Suprapubic skin (tissue), 4 donors: ENCODE results near the gene ANKRD29. TPM values are rescaled to one million over a fixed set of nuclear protein-coding genes. Genes with fewer than 3 reads are reported as not detected.

Experiments used
- DNase-seq, 2 donors: peaks; one replicate each; pipeline ENCODE4 v3.0.0-alpha.2; 2019; ENCODE audit warnings: low spot score in 2 of 2
- H3K27ac ChIP-seq: fragments of 200-600 bp; sonication (generic); one replicate; pipeline ENCODE4 v1.5.1; 2019
- H3K27me3 ChIP-seq: fragments of 200-600 bp; sonication (generic); one replicate; pipeline ENCODE4 v1.5.1; 2019
- H3K36me3 ChIP-seq: fragments of 200-600 bp; sonication (generic); one replicate; pipeline ENCODE4 v1.5.1; 2019
- H3K4me1 ChIP-seq: fragments of 200-600 bp; sonication (generic); one replicate; pipeline ENCODE4 v1.5.1; 2019
- H3K4me3 ChIP-seq: fragments of 200-600 bp; sonication (generic); one replicate; pipeline ENCODE4 v1.5.1; 2019; ENCODE audit warnings: mild to moderate bottlenecking
- H3K9me3 ChIP-seq: fragments of 200-600 bp; sonication (generic); one replicate; pipeline ENCODE4 v1.5.1; 2019
- CTCF ChIP-seq, 2 donors: fragments of 200-600 bp in 1 of 2; fragments of 450-650 bp in 1 of 2; sonication (generic) in 1 of 2; IDR thresholded peaks; one replicate each; pipeline ENCODE4 v1.5.1; 2016 to 2019; ENCODE audit warnings: antibody characterized with exemption in 2 of 2, mild to moderate bottlenecking in 1 of 2, moderate library complexity in 1 of 2
- EP300 ChIP-seq: sonication (generic); formaldehyde crosslinking; IDR thresholded peaks from one replicate; pipeline ENCODE4 v1.6.1; 2017; ENCODE audit warnings: antibody characterized with exemption
- POLR2A ChIP-seq, 2 donors: fragments of 450-650 bp; IDR thresholded peaks; one replicate each; pipeline ENCODE4 v1.6.1; 2017; ENCODE audit warnings: antibody characterized with exemption in 2 of 2, mild to moderate bottlenecking in 2 of 2, moderate library complexity in 2 of 2
- POLR2AphosphoS5 ChIP-seq, 3 donors: sonication (generic); formaldehyde crosslinking; IDR thresholded peaks; one replicate each; pipeline ENCODE4 v1.6.1; 2017; ENCODE audit warnings: antibody characterized with exemption in 3 of 3
- WGBS: methylation state at CpG from one replicate; pipeline ENCODE4 v1.1.5; 2018; 5-methylcytosine and 5-hydroxymethylcytosine counted together
- total RNA-seq, 4 donors: library from RNA; depleted of rRNA; stranded (reverse); fragments of >200 nt; gene quantifications; one replicate each; pipeline ENCODE4 v1.1.0, GENCODE V29; 2016

Gene ANKRD29
- total RNA-seq, 4 donors from 2014 or later, result 1.5 to 9.9 (median 6.2) TPM

DNA sequence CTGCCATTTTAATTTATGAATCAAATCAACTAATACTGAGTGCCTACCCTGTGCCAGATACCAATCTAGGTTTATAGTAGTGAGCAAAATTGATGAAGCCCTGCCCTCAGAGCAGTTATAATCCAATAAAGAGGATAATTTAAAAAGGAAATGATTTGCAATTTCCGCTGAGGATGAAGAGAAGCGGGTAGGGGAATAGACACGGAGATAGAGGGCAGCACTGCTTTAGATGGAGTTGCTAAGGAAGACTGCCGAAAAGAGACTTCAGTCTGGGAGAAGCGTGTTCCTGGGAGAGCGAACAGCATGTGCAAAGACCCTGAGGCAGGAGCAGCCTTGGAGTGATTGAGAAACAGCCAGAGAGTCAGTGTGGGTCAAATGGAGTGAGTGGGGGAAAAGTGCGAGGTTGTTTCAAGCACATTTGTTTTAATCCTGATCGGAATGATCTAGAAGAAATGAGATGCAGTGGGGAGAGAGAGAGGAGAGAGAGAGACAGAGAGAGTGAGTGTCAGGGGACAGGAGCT is 38.9 kb upstream of the ANKRD29 start:
- no peaks in the 10 kb centered on the region for H3K36me3 ChIP-seq
- no peak for DNase-seq
- WGBS, result 94% methylated on average over 8 of the region's 8 CpGs
- H3K9me3 ChIP-seq, result no peaks in the 10 kb centered on the region
- TF ChIP-seq EP300 (no peak), POLR2A (IDR thresholded peaks at IDR 0.05) (no peak), CTCF (IDR thresholded peaks at IDR 0.05) (no peak), POLR2AphosphoS5 (IDR thresholded peaks at IDR 0.05) (no peak)
- no peak overlapping the region for H3K4me3 ChIP-seq
- no peak overlapping the region for H3K27ac ChIP-seq
- H3K4me1 ChIP-seq, result no peaks in the 10 kb centered on the region
- no peaks in the 10 kb centered on the region for H3K27me3 ChIP-seq

DNA sequence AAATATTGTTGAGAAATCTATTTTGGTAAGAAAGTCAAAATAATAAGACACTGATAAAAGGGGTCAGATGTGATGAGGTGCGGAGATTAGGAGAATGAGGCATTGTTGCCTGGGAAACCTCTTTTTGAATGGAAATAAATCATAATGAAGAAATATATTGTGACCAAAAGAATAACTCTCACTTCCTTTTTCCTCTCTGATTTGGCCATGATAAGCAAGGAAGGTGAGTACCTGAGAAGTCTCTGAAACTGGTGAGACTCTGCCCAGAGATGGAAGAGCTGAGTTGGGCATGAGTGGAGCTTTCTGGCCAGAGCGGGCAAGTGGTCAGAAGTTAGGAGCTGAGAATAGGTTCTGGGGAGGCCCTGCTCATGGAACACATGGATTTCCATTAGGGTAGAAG is 38.3 kb upstream of the ANKRD29 start:
- no peak for DNase-seq
- 97% methylated on average over 2 of the region's 2 CpGs for WGBS
- no peak overlapping the region for H3K27ac ChIP-seq
- TF ChIP-seq POLR2A (IDR thresholded peaks at IDR 0.05), result no peak
- no peak for TF ChIP-seq POLR2AphosphoS5 (IDR thresholded peaks at IDR 0.05)
- no peak for TF ChIP-seq CTCF (IDR thresholded peaks at IDR 0.05)
- no peak for TF ChIP-seq EP300
- H3K4me1 ChIP-seq, result no peaks in the 10 kb centered on the region
- H3K27me3 ChIP-seq, result no peaks in the 10 kb centered on the region
- no peaks in the 10 kb centered on the region for H3K36me3 ChIP-seq
- no peak overlapping the region for H3K4me3 ChIP-seq
- H3K9me3 ChIP-seq, result no peaks in the 10 kb centered on the region

GRCh38 chr18:23694637-23695430 is 32.1 kb upstream of the ANKRD29 start:
- WGBS, result 87% methylated on average over 4 of the region's 4 CpGs
- TF ChIP-seq POLR2AphosphoS5 (IDR thresholded peaks at IDR 0.05), result no peak
- TF ChIP-seq EP300, result no peak
- TF ChIP-seq CTCF (IDR thresholded peaks at IDR 0.05), result no peak
- no peak for TF ChIP-seq POLR2A (IDR thresholded peaks at IDR 0.05)

GRCh38 chr18:23693846-23694245 is 31.1 kb upstream of the ANKRD29 start:
- Histone ChIP-seq H3K36me3 (no peaks in the 10 kb centered on the region), H3K27ac (no peak overlapping the region), H3K9me3 (no peaks in the 10 kb centered on the region), H3K4me3 (no peak overlapping the region), H3K4me1 (peaks cover 22% of the 10 kb centered on the region), H3K27me3 (peaks cover 6% of the 10 kb centered on the region)
- 87% methylated on average over 2 of the region's 2 CpGs for WGBS
- no peak for DNase-seq
- TF ChIP-seq CTCF (IDR thresholded peaks at IDR 0.05) (no peak), POLR2A (IDR thresholded peaks at IDR 0.05) (no peak), EP300 (no peak), POLR2AphosphoS5 (IDR thresholded peaks at IDR 0.05) (no peak)

More at GRCh38 chr18:23694637-23695430, 32.1 kb upstream of the ANKRD29 start:
- H3K36me3 ChIP-seq, result no peaks in the 10 kb centered on the region
- peaks cover 12% of the 10 kb centered on the region for H3K4me1 ChIP-seq
- no peak for DNase-seq
- H3K27ac ChIP-seq, result no peak overlapping the region
- peaks cover 1% of the 10 kb centered on the region for H3K27me3 ChIP-seq
- H3K9me3 ChIP-seq, result no peaks in the 10 kb centered on the region
- no peak overlapping the region for H3K4me3 ChIP-seq

GRCh38 chr18:23690505-23691068 is 27.9 kb upstream of the ANKRD29 start:
- H3K4me3 ChIP-seq, result peak overlapping the region; percentile 85
- no peak overlapping the region for H3K27ac ChIP-seq
- 36% methylated on average over 21 of the region's 21 CpGs for WGBS

More at GRCh38 chr18:23690505-23691068, 27.9 kb upstream of the ANKRD29 start:
- H3K27me3 ChIP-seq, result peaks cover 6% of the 10 kb centered on the region
- no peak for DNase-seq
- no peaks in the 10 kb centered on the region for H3K36me3 ChIP-seq
- no peak for TF ChIP-seq POLR2A (IDR thresholded peaks at IDR 0.05)
- TF ChIP-seq CTCF (IDR thresholded peaks at IDR 0.05), result no peak
- no peak for TF ChIP-seq EP300
- TF ChIP-seq POLR2AphosphoS5 (IDR thresholded peaks at IDR 0.05), result no peak
- H3K9me3 ChIP-seq, result no peaks in the 10 kb centered on the region
- peaks cover 27% of the 10 kb centered on the region for H3K4me1 ChIP-seq
